ENCODE data around the gene SIRT3. TPM values are rescaled to one million over a fixed set of nuclear protein-coding genes. Genes with fewer than 3 reads are reported as not detected.
A peak's percentile ranks its signal among the peaks of the same experiment; 100 is the strongest.

Gene SIRT3
- total and polyA plus RNA-seq, 2 of the 13 experiments (the other 11 are each of a cell fraction or from before 2014, with no cell fraction given): 15.1 to 18.2 TPM

GRCh38 chr11:208181-208916 is 27.8 kb downstream of the SIRT3 start (continued):
- TF ChIP-seq ZNF101 (CRISPR knock-in tag; IDR thresholded peaks at IDR 0.05; ENCODE audit: borderline replicate concordance, low read depth) (no peak), CEBPG (CRISPR knock-in tag; IDR thresholded peaks at IDR 0.05) (no peak), PRDM15 (CRISPR knock-in tag; IDR thresholded peaks at IDR 0.05) (no peak), POLR2G (IDR thresholded peaks at IDR 0.05; ENCODE audit: low read depth, low read length) (peak; percentile 73), ZNF644 (CRISPR knock-in tag; IDR thresholded peaks at IDR 0.05; ENCODE audit: low read depth) (no peak), ATF3 (CRISPR knock-in tag; IDR thresholded peaks at IDR 0.05) (0 out of 2 replicates have a peak, but pooled peaks have one; percentile 20), STAG1 (CRISPR knock-in tag; IDR thresholded peaks at IDR 0.05) (no peak), POGK (CRISPR knock-in tag; conservative IDR thresholded peaks at IDR 0.05) (0 out of 2 replicates have a peak, but pooled peaks have one; percentile 24), ZMAT3 (CRISPR knock-in tag; conservative IDR thresholded peaks at IDR 0.05) (peak; percentile 65; the same call in 1 of the 2 replicates), POLR2A (IDR thresholded peaks at IDR 0.05; ENCODE audit: insufficient read depth in 1 of 2, low read depth in 2 of 2, low read length in 2 of 2) (0 out of 4 replicates have a peak, but pooled peaks of 1 of the 2 experiments have one; percentile 19), ZNF414 (CRISPR knock-in tag; IDR thresholded peaks at IDR 0.05) (0 out of 2 replicates have a peak, but pooled peaks have one; percentile 28), HHEX (CRISPR knock-in tag; IDR thresholded peaks at IDR 0.05) (no peak), ZNF260 (CRISPR knock-in tag; IDR thresholded peaks at IDR 0.05; ENCODE audit: borderline replicate concordance, low read depth) (no peak), KAT7 (CRISPR knock-in tag; IDR thresholded peaks at IDR 0.05; ENCODE audit: borderline replicate concordance) (no peak), ZNF501 (CRISPR knock-in tag; IDR thresholded peaks at IDR 0.05) (0 out of 2 replicates have a peak, but pooled peaks have one; percentile 14), ZNF18 (CRISPR knock-in tag; IDR thresholded peaks at IDR 0.05; ENCODE audit: insufficient replicate concordance) (peak; percentile 36), ZBTB3 (CRISPR knock-in tag; IDR thresholded peaks at IDR 0.05; ENCODE audit: borderline replicate concordance, low read depth) (no peak), E2F5 (CRISPR knock-in tag; conservative IDR thresholded peaks at IDR 0.05) (peak; percentile 79; the same call in 1 of the 2 replicates), ARID2 (CRISPR knock-in tag; IDR thresholded peaks at IDR 0.05; ENCODE audit: borderline replicate concordance) (0 out of 2 replicates have a peak, but pooled peaks have one; percentile 23), NFYC (CRISPR knock-in tag; IDR thresholded peaks at IDR 0.05) (no peak), RELA (CRISPR knock-in tag; IDR thresholded peaks at IDR 0.05) (no peak)
